Measurements from ENCODE around the gene FYCO1. TPM values are rescaled to one million over a fixed set of nuclear protein-coding genes. Genes with fewer than 3 reads are reported as not detected.

The FYCO1 gene
- total RNA-seq, 1 donor from 2014 or later, result 26.7 TPM

- no peak for TF ChIP-seq CTCF (IDR thresholded peaks at IDR 0.05; ENCODE audit: insufficient read depth, low read length, poor library complexity, severe bottlenecking)
- Histone ChIP-seq H3K4me3 (ENCODE audit: low read depth, low read length) (no peak overlapping the region), H3K36me3 (ENCODE audit: control insufficient read depth, insufficient read depth, low read length) (peaks cover 4% of the 10 kb centered on the region), H3K27me3 (ENCODE audit: control insufficient read depth, insufficient read depth, low read length) (no peaks in the 10 kb centered on the region)
- no peak for DNase-seq (ENCODE audit: low read depth)
Measured at GRCh38 chr3:45962033-45962432, 33.6 kb downstream of the FYCO1 start.

- no peak for TF ChIP-seq CTCF (IDR thresholded peaks at IDR 0.05; ENCODE audit: insufficient read depth, low read length, poor library complexity, severe bottlenecking)
- Histone ChIP-seq H3K4me3 (ENCODE audit: low read depth, low read length) (no peak overlapping the region), H3K27me3 (ENCODE audit: control insufficient read depth, insufficient read depth, low read length) (no peaks in the 10 kb centered on the region), H3K36me3 (ENCODE audit: control insufficient read depth, insufficient read depth, low read length) (peaks cover 4% of the 10 kb centered on the region)
- no peak for DNase-seq (ENCODE audit: low read depth)
Measured at GRCh38 chr3:45960289-45960688, 35.3 kb downstream of the FYCO1 start.

GRCh38 chr3:45959201-45959600, 36.4 kb downstream of the FYCO1 start:
- Histone ChIP-seq H3K36me3 (ENCODE audit: control insufficient read depth, insufficient read depth, low read length) (peaks cover 1% of the 10 kb centered on the region), H3K27me3 (ENCODE audit: control insufficient read depth, insufficient read depth, low read length) (no peaks in the 10 kb centered on the region), H3K4me3 (ENCODE audit: low read depth, low read length) (no peak overlapping the region)
- TF ChIP-seq CTCF (IDR thresholded peaks at IDR 0.05; ENCODE audit: insufficient read depth, low read length, poor library complexity, severe bottlenecking), result no peak
- DNase-seq (ENCODE audit: low read depth), result no peak

GRCh38 chr3:45958321-45958791, 37.3 kb downstream of the FYCO1 start:
- peaks cover 1% of the 10 kb centered on the region for H3K36me3 ChIP-seq (ENCODE audit: control insufficient read depth, insufficient read depth, low read length)
- no peak for TF ChIP-seq CTCF (IDR thresholded peaks at IDR 0.05; ENCODE audit: insufficient read depth, low read length, poor library complexity, severe bottlenecking)
- H3K27me3 ChIP-seq (ENCODE audit: control insufficient read depth, insufficient read depth, low read length), result no peaks in the 10 kb centered on the region
- DNase-seq (ENCODE audit: low read depth), result no peak
- no peak overlapping the region for H3K4me3 ChIP-seq (ENCODE audit: low read depth, low read length)

GRCh38 chr3:45957586-45957985, 38.0 kb downstream of the FYCO1 start:
- no peak for TF ChIP-seq CTCF (IDR thresholded peaks at IDR 0.05; ENCODE audit: insufficient read depth, low read length, poor library complexity, severe bottlenecking)
- Histone ChIP-seq H3K4me3 (ENCODE audit: low read depth, low read length) (no peak overlapping the region), H3K36me3 (ENCODE audit: control insufficient read depth, insufficient read depth, low read length) (peaks cover 1% of the 10 kb centered on the region), H3K27me3 (ENCODE audit: control insufficient read depth, insufficient read depth, low read length) (no peaks in the 10 kb centered on the region)
- DNase-seq (ENCODE audit: low read depth), result no peak

- no peak for TF ChIP-seq CTCF (IDR thresholded peaks at IDR 0.05; ENCODE audit: insufficient read depth, low read length, poor library complexity, severe bottlenecking)
- Histone ChIP-seq H3K36me3 (ENCODE audit: control insufficient read depth, insufficient read depth, low read length) (peaks cover 1% of the 10 kb centered on the region), H3K4me3 (ENCODE audit: low read depth, low read length) (no peak overlapping the region), H3K27me3 (ENCODE audit: control insufficient read depth, insufficient read depth, low read length) (no peaks in the 10 kb centered on the region)
- no peak for DNase-seq (ENCODE audit: low read depth)
Measured at GRCh38 chr3:45955706-45956105, 39.9 kb downstream of the FYCO1 start.
